Breast epithelium (tissue), 4 donors: ENCODE results near the gene PHF21B. TPM values are rescaled to one million over a fixed set of nuclear protein-coding genes. Genes with fewer than 3 reads are reported as not detected.
"Not testable (repeated sequence)": the region's sequence is repeated elsewhere in the genome, so short reads cannot be mapped to it uniquely, and the experiment has no call there.

Source experiments
- DNase-seq, 2 donors: peaks; one replicate each; pipeline ENCODE4 v3.0.0-alpha.2; 2019; ENCODE audit warnings: low spot score in 2 of 2
- H3K27ac ChIP-seq, 2 donors: fragments of 200-600 bp; sonication (generic) in 1 of 2; one replicate each; pipeline ENCODE4 v1.5.1; 2016 to 2019; ENCODE audit warnings: mild to moderate bottlenecking in 1 of 2
- H3K27me3 ChIP-seq, 2 donors: fragments of 200-600 bp; sonication (generic) in 1 of 2; one replicate each; pipeline versions ENCODE4 v1.5.1 to v1.6.0; 2017 to 2019; ENCODE audit warnings: control low read depth in 1 of 2, mild to moderate bottlenecking in 1 of 2
- H3K36me3 ChIP-seq: fragments of 200-600 bp; one replicate; pipeline ENCODE4 v1.5.1; 2019
- H3K4me1 ChIP-seq, 2 donors: fragments of 200-600 bp; sonication (generic); one replicate each; pipeline ENCODE4 v1.5.1; 2016 to 2019; ENCODE audit warnings: control low read depth in 1 of 2
- H3K4me3 ChIP-seq, 3 donors: fragments of 200-600 bp; sonication (generic); 1 replicate in 2 of 3; 2 replicates in 1 of 3; pipeline ENCODE4 v1.5.1; 2016 to 2019; ENCODE audit warnings: mild to moderate bottlenecking in 3 of 3, moderate library complexity in 2 of 3
- H3K9me3 ChIP-seq, 2 donors: fragments of 200-600 bp; sonication (generic) in 1 of 2; one replicate each; pipeline ENCODE4 v1.5.1; 2016 to 2019; ENCODE audit warnings: control low read depth in 1 of 2
- CTCF ChIP-seq, 3 donors: fragments of 450-650 bp; IDR thresholded peaks; one replicate each; pipeline ENCODE4 v1.5.1; 2016 to 2017; ENCODE audit warnings: antibody characterized with exemption in 3 of 3, mild to moderate bottlenecking in 3 of 3, moderate library complexity in 3 of 3
- POLR2A ChIP-seq: fragments of 450-650 bp; IDR thresholded peaks from one replicate; pipeline ENCODE4 v1.6.1; 2016; ENCODE audit warnings: antibody characterized with exemption, mild to moderate bottlenecking, moderate library complexity
- POLR2AphosphoS5 ChIP-seq, 3 donors: sonication (generic); formaldehyde crosslinking; IDR thresholded peaks; one replicate each; pipeline ENCODE4 v1.6.1; 2017; ENCODE audit warnings: antibody characterized with exemption in 3 of 3
- intact Hi-C: fragments of 100-400 bp; cut with DNase I; formaldehyde crosslinking; loops from one replicate; pipeline ENCODE4 v1.15.1; 2023; ENCODE audit warnings: low total_unique reads
- total RNA-seq, 3 donors: library from RNA; depleted of rRNA; stranded (reverse); fragments of >200 nt; gene quantifications; one replicate each; pipeline ENCODE4 v1.1.0, GENCODE V29; 2016

The PHF21B gene
- total RNA-seq, 3 donors from 2014 or later, result 3.6 to 4.1 TPM; not detected in 1

DNA sequence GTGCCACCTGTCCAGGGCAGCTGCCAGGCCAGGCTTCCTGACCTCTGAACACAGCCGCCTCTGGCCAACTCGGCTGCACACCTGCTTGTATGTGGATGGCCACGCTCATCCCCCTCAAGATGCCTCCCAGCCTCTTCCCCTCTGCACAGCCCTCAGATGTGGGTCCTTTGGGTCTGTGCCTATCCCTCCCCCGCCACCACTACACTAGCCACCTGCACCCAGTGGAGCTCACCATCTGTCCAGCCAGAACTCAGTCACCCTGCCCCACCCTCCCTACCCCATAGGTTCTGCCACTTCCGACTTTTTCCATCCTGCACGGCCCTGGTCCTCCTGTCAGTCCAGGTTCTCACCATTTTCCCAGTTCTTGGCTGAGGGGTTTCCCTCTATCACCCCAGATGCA is 44.6 kb downstream of the PHF21B start:
- TF ChIP-seq POLR2AphosphoS5 (IDR thresholded peaks at IDR 0.05) (no peak), CTCF (IDR thresholded peaks at IDR 0.05) (no peak), POLR2A (no peak)
- no peaks in the 10 kb centered on the region for H3K9me3 ChIP-seq
- no peaks in the 10 kb centered on the region for H3K27me3 ChIP-seq
- no peak for DNase-seq
- H3K4me3 ChIP-seq, result no peak overlapping the region
- intact Hi-C loops, result no loop called here
- H3K27ac ChIP-seq, result no peak overlapping the region
- H3K4me1 ChIP-seq, result no peaks in the 10 kb centered on the region
- no peaks in the 10 kb centered on the region for H3K36me3 ChIP-seq

DNA sequence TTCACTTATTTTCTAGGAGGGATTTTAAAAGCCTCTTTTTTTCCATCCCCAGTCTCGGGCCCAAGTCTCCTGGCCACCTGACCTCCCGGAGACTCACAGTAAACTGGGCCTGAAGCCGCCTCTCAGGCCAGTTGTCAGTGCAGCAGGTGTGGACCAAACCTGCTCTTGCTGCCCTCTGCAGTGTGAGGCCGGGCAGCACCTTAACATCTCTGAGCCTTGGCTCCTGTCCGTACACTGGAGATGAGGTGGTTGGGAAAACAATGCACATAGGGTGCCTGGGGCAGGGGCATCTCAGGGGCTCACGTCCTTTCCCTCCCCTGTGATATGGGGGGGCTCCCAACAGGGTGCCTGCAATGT is 45.1 kb downstream of the PHF21B start:
- no peak overlapping the region for H3K27ac ChIP-seq
- intact Hi-C loops, result no loop called here
- TF ChIP-seq POLR2A (no peak), CTCF (IDR thresholded peaks at IDR 0.05) (no peak), POLR2AphosphoS5 (IDR thresholded peaks at IDR 0.05) (no peak)
- DNase-seq, result no peak
- no peaks in the 10 kb centered on the region for H3K4me1 ChIP-seq
- no peak overlapping the region for H3K4me3 ChIP-seq
- H3K36me3 ChIP-seq, result no peaks in the 10 kb centered on the region
- H3K27me3 ChIP-seq, result no peaks in the 10 kb centered on the region
- H3K9me3 ChIP-seq, result no peaks in the 10 kb centered on the region

DNA sequence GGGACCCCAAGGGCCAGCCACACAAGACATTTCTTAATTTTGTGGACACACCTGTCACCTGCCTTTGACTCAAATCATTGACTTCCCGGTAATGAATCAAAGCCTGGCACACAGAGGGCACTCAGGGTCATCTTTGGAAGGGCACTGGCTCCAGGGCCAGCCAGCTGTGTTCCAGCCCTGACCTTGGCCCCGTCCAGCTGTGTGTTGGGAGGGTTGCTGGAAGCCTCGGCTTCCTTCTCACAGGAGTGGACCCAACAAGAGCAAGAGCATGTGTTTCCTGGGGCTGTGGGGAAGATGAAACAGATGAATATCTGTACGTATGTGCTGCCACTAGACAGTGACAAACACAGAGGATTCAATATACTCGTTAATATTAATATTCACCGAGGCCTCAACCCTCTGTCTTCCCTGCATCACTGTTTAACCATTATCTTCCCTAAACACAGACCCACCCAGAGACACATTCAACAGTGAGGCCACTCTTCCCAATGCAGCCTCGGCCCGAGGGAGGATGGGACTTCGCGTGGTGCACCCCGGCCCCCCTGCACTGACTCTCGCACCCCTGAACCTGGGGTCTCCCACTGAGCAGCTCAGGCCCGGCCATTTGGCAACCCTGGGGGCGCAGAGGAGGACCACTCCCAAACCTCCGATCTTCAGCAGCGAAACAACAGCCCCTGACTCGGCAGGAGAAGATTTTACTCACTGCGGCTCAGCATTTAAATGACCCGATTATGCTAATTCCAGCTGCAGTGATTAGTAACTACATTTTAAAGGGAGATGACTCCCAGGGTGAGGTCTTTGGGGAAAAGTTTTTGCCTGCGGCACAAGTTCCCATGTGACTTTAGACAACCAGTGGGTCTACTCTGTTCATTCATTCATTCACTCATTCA is 45.7 kb downstream of the PHF21B start:
- no peak for DNase-seq
- Histone ChIP-seq H3K36me3 (no peaks in the 10 kb centered on the region), H3K27ac (no peak overlapping the region), H3K9me3 (no peaks in the 10 kb centered on the region), H3K27me3 (no peaks in the 10 kb centered on the region), H3K4me3 (no peak overlapping the region), H3K4me1 (no peaks in the 10 kb centered on the region)
- no peak for TF ChIP-seq POLR2AphosphoS5 (IDR thresholded peaks at IDR 0.05)
- TF ChIP-seq CTCF (IDR thresholded peaks at IDR 0.05), result no peak
- no peak for TF ChIP-seq POLR2A
- intact Hi-C loops, result no loop called here

DNA sequence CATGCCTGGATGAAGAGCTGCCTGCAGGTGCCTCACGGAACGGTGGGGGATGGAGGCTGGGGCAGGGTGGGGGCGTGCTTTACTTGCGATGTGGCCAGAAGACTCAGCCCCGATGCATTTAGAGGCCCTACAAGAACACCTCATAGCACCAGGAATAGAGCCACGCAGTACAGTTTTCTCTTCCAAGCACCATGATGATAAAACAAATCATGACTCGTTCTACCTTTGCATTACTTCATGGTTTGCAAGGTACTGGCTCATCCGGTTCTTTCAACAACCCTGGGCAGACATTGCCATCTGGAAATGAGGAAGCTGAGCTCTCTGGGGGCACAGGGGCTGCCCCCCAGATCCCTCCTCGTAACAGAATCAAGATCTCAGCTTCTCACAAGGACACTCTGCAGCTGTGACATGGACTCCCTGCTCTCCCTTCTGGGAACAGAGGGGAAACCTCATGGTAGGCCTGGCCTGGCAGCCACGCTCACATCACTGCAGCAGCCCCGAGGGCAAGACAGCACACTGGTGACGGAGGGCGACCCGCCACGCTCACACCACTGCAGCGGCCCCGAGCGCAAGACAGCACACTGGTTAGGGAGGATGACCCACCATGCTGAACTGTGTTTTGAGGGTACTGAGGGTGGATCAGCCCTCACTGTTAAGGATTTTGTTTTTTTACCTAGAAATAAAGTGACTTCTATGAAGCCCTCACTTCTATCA is 46.9 kb downstream of the PHF21B start:
- TF ChIP-seq POLR2A (no peak), POLR2AphosphoS5 (IDR thresholded peaks at IDR 0.05) (no peak), CTCF (IDR thresholded peaks at IDR 0.05) (no peak)
- no peaks in the 10 kb centered on the region for H3K4me1 ChIP-seq
- intact Hi-C loops, result no loop called here
- no peak overlapping the region for H3K27ac ChIP-seq
- H3K4me3 ChIP-seq, result no peak overlapping the region
- H3K9me3 ChIP-seq, result no peaks in the 10 kb centered on the region
- no peak for DNase-seq
- no peaks in the 10 kb centered on the region for H3K36me3 ChIP-seq
- H3K27me3 ChIP-seq, result no peaks in the 10 kb centered on the region

DNA sequence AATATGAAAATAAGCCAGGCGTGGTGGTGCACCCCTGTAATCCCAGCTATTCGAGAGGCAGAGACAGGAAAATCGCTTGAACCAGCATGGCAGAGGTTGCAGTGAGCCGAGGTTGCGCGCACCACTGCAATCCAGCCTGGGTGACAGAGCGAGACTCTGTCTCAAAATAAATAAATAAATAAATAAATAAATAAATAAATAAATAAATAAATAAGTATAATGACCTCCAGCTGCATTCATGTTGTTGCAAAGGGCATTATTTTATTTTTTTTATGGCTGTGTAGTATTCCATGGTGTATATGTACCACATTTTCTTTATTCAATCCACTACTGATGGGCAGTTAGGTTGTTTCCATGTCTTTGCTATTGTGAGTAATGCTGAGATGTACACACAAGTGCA is 48.1 kb downstream of the PHF21B start:
- H3K4me1 ChIP-seq, DNase-seq, H3K9me3 ChIP-seq, H3K27me3 ChIP-seq, H3K27ac ChIP-seq, intact Hi-C loops, H3K4me3 ChIP-seq, H3K36me3 ChIP-seq: not testable (repeated sequence)
